K562 (cell line): ENCODE measurements around the gene ISYNA1. TPM values are rescaled to one million over a fixed set of nuclear protein-coding genes. Genes with fewer than 3 reads are reported as not detected.
A peak's percentile ranks its signal among the peaks of the same experiment; 100 is the strongest.

Source experiments
- ATAC-seq: fragments of 200-7000 bp; cut with Tn5 transposase; 3 replicates; pipeline ENCODE4 v1.9.1; 2020; ENCODE audit warnings: moderate library complexity
- BruUV-seq: library from RNA; stranded (reverse); fragments of 400-500 nt; replicated peaks from 2 replicates; lab custom pipeline; 2021; lab: Mats Ljungman, UMichigan
- CTCF ChIA-PET: fragments of 300-600 bp; formaldehyde crosslinking; extraction: SDS; loops from one replicate; lab custom pipeline; 2021; ENCODE audit warnings: low intra/inter-chr PET ratio; lab: Yijun Ruan, JAX
- POLR2A ChIA-PET: fragments of 300-600, 350-650 bp; sonication (Branson Sonifier 250); formaldehyde crosslinking; extraction: SDS; loops from one replicate; lab custom pipeline; 2021; ENCODE audit warnings: antibody characterized with exemption, inconsistent platforms; lab: Yijun Ruan, JAX
- DNase-seq, 4 experiments: peaks; one replicate each; pipeline versions ENCODE4 v3.0.0 to v3.0.0-alpha.2; 2011 to 2018; ENCODE audit warnings: low spot score in 3 of 4, mixed read lengths in 3 of 4; ENCODE audit errors: extremely low read depth in 1 of 4
- FAIRE-seq: peaks from 2 replicates; lab custom pipeline; 2011; peaks lifted over from hg19 to GRCh38; lab: Jason Lieb, UNC
- H2AFZ ChIP-seq: 2 replicates; pipeline ENCODE4 v1.6.0; 2011; ENCODE audit warnings: low read depth, low read length, control low read depth, inconsistent platforms
- H3K27ac ChIP-seq: fragments of 200-600 bp; 3 replicates; pipeline ENCODE4 v1.8.0; 2011; ENCODE audit warnings: low read depth, mild to moderate bottlenecking, control low read depth, inconsistent platforms, low read length, moderate library complexity, mixed read lengths; ENCODE audit errors: extremely low read depth
- H3K27me3 ChIP-seq, 2 experiments: fragments of 300-600 bp in 1 of 2; 2 replicates in 1 of 2; 3 replicates in 1 of 2; pipeline versions ENCODE4 v1.6.0 to v1.8.0; 2011; ENCODE audit warnings: inconsistent platforms in 2 of 2, low read length in 2 of 2, mild to moderate bottlenecking in 1 of 2, mixed read lengths in 1 of 2, moderate library complexity in 1 of 2; ENCODE audit not compliant: control insufficient read depth in 2 of 2, insufficient read depth in 2 of 2
- H3K36me3 ChIP-seq: fragments of 300-600 bp; 3 replicates; pipeline ENCODE4 v1.8.0; 2011; ENCODE audit warnings: mild to moderate bottlenecking, low read length, inconsistent platforms; ENCODE audit not compliant: control insufficient read depth, insufficient read depth
- H3K4me1 ChIP-seq, 2 experiments: fragments of 200-600 bp in 1 of 2; replicated peaks in 1 of 2; 2 replicates in 1 of 2; 3 replicates in 1 of 2; pipeline versions ENCODE4 v1.5.1 to v1.8.0; 2011; ENCODE audit warnings: inconsistent platforms in 2 of 2, low read length in 2 of 2, mild to moderate bottlenecking in 1 of 2, mixed read lengths in 1 of 2, moderate library complexity in 1 of 2; ENCODE audit not compliant: control insufficient read depth in 2 of 2, insufficient read depth in 2 of 2
- H3K4me2 ChIP-seq: 2 replicates; pipeline ENCODE4 v1.6.1; 2011; ENCODE audit warnings: low read length, control low read depth, inconsistent platforms, mixed read lengths; ENCODE audit not compliant: insufficient read depth
- H3K4me3 ChIP-seq: fragments of 200-600 bp; sonication (generic), shearing (Covaris generic); 2 replicates; pipeline ENCODE4 v1.5.1; 2016; ENCODE audit warnings: control low read depth, inconsistent platforms
- H3K79me2 ChIP-seq: fragments of 200-600 bp; 3 replicates; pipeline ENCODE4 v1.8.0; 2011; ENCODE audit warnings: low read length, inconsistent platforms; ENCODE audit not compliant: control insufficient read depth, insufficient read depth
- H3K9ac ChIP-seq, 2 experiments: 2 replicates each; pipeline versions ENCODE4 v1.6.0 to v1.6.1; 2011; ENCODE audit warnings: low read depth in 2 of 2, low read length in 2 of 2, control low read depth in 1 of 2, inconsistent platforms in 1 of 2, mild to moderate bottlenecking in 1 of 2, mixed read lengths in 1 of 2; ENCODE audit not compliant: insufficient read depth in 1 of 2
- H3K9me1 ChIP-seq: one replicate; pipeline ENCODE4 v1.6.0; 2011; ENCODE audit warnings: inconsistent platforms, mild to moderate bottlenecking, low read length, moderate library complexity; ENCODE audit not compliant: control insufficient read depth, insufficient read depth
- H3K9me3 ChIP-seq: replicated peaks from 2 replicates; pipeline ENCODE4 v1.5.1; 2011; ENCODE audit warnings: low read depth, low read length, inconsistent platforms; ENCODE audit not compliant: control insufficient read depth, insufficient read depth
- H4K20me1 ChIP-seq: replicated peaks from 2 replicates; pipeline ENCODE4 v1.6.1; 2011; ENCODE audit warnings: low read length, inconsistent platforms, mixed read lengths; ENCODE audit not compliant: control insufficient read depth, insufficient read depth
- CBFA2T2 ChIP-seq: fragments of 450-650 bp; conservative IDR thresholded peaks from 2 replicates; pipeline ENCODE4 v1.6.1; 2017; ENCODE audit warnings: mild to moderate bottlenecking
- CBFA2T3 ChIP-seq: fragments of 450-650 bp; IDR thresholded peaks from 2 replicates; pipeline ENCODE4 v1.6.1; 2017
- CSDE1 ChIP-seq, 2 experiments: fragments of 450-650 bp; IDR thresholded peaks; 2 replicates each; pipeline ENCODE4 v1.6.1; 2016; ENCODE audit warnings: mild to moderate bottlenecking in 1 of 2
- EP300 ChIP-seq: IDR thresholded peaks from 2 replicates; pipeline ENCODE4 v1.6.1; 2012; ENCODE audit warnings: low read length, improper control_type of control experiment
- EWSR1 ChIP-seq: fragments of 450-650 bp; IDR thresholded peaks from 2 replicates; pipeline ENCODE4 v1.6.1; 2018; ENCODE audit warnings: borderline replicate concordance, mild to moderate bottlenecking, low read depth, moderate library complexity; ENCODE audit not compliant: partially characterized antibody
- FOXJ2 ChIP-seq: fragments of 200-800 bp; sonication (Bioruptor generic); IDR thresholded peaks from 2 replicates; pipeline ENCODE4 v1.6.1; 2016; ENCODE audit warnings: missing genetic modification characterization, missing compliant biosample characterization
- HNRNPL ChIP-seq: fragments of 200-400 bp; formaldehyde crosslinking; IDR thresholded peaks from 2 replicates; pipeline ENCODE4 v1.6.1; 2017; ENCODE audit warnings: low read depth, mild to moderate bottlenecking, low read length
- PCBP2 ChIP-seq: fragments of 200-400 bp; formaldehyde crosslinking; IDR thresholded peaks from 2 replicates; pipeline ENCODE4 v1.6.1; 2018; ENCODE audit warnings: low read length, low read depth, mild to moderate bottlenecking, moderate library complexity; ENCODE audit not compliant: poor library complexity, severe bottlenecking
- TAL1 ChIP-seq: fragments of 450-650 bp; IDR thresholded peaks from 2 replicates; pipeline ENCODE4 v1.6.1; 2016; ENCODE audit warnings: mild to moderate bottlenecking
- YY1 ChIP-seq, 3 experiments: IDR thresholded peaks; 2 replicates each; pipeline ENCODE4 v1.6.1; 2011; ENCODE audit warnings: low read length in 2 of 3, mild to moderate bottlenecking in 2 of 3, moderate library complexity in 2 of 3, borderline replicate concordance in 1 of 3, control low read depth in 1 of 3, low read depth in 1 of 3; ENCODE audit not compliant: insufficient read depth in 3 of 3, insufficient replicate concordance in 2 of 3, control insufficient read depth in 1 of 3, insufficient read length in 1 of 3; ENCODE audit errors: extremely low read depth in 1 of 3
- ZNF354B ChIP-seq: fragments of 250-450 bp; sonication (Bioruptor Pico); IDR thresholded peaks from 2 replicates; pipeline ENCODE4 v1.4.0; 2020
- ZNF584 ChIP-seq: fragments of 200-800 bp; sonication (Bioruptor generic); IDR thresholded peaks from 2 replicates; pipeline ENCODE4 v1.6.1; 2016; ENCODE audit warnings: low read depth, mild to moderate bottlenecking, missing genetic modification characterization, missing compliant biosample characterization
- WGBS: fragments of 100-300 bp; shearing (Covaris generic); methylation state at CpG from one replicate; pipeline ENCODE4 v1.1.6; 2016; ENCODE audit warnings: low coverage, mixed read lengths; ENCODE audit not compliant: insufficient coverage; ENCODE audit errors: missing lambda C conversion rate; 5-methylcytosine and 5-hydroxymethylcytosine counted together
- in situ Hi-C: fragments of 300-500 bp; cut with MboI; formaldehyde crosslinking; loops from 4 replicates; pipeline ENCODE4 v1.15.0; 2018; ENCODE audit warnings: inconsistent platforms, mixed read lengths
- intact Hi-C: fragments of 100-400 bp; cut with micrococcal nuclease; formaldehyde crosslinking; loops from 2 replicates; pipeline ENCODE4 v1.14.2; 2022
- polyA plus RNA-seq, 8 experiments: library from polyadenylated mRNA; depleted of rRNA in 4 of 8; stranded (reverse) in 5 of 8; unstranded in 3 of 8; fragments of >200 nt; fragmentation: Nextera tagmentation in 2 of 8; fragmentation: Illumina TruSeq in 1 of 8; extraction: Ambion mirVana in 2 of 8; extraction: Trizol in 1 of 8; gene quantifications; 2 replicates each; pipeline versions ENCODE4 v1.2.1 to v1.2.3, GENCODE V29; 2011 to 2014; ENCODE audit warnings: inconsistent platforms in 1 of 8, missing spikeins in 1 of 8
- total RNA-seq, 7 experiments: library from RNA; depleted of rRNA in 6 of 7; stranded (reverse); fragments of >200 nt in 6 of 7; fragmentation: Illumina TruSeq in 2 of 7; extraction: Trizol in 2 of 7; gene quantifications; 2 replicates each; pipeline versions ENCODE4 v1.2.1 to v1.2.3, GENCODE V29; 2011 to 2021; ENCODE audit warnings: low replicate concordance in 1 of 7
- TF ChIP-seq, protein P1 (sequence below), 2 experiments: fragments of 150-350 bp in 1 of 2; IDR thresholded peaks; 2 replicates each; pipeline ENCODE4 v1.6.1; 2012 to 2016; ENCODE audit warnings: low read depth in 2 of 2, low read length in 2 of 2, mild to moderate bottlenecking in 1 of 2, moderate library complexity in 1 of 2
- TF ChIP-seq, protein P2 (sequence below), 3 experiments: IDR thresholded peaks in 2 of 3; conservative IDR thresholded peaks in 1 of 3; 2 replicates each; pipeline ENCODE4 v1.5.1; 2011 to 2012; ENCODE audit warnings: low read length in 3 of 3, mild to moderate bottlenecking in 3 of 3, control low read depth in 2 of 3, improper control_type of control experiment in 1 of 3, inconsistent platforms in 1 of 3, low read depth in 1 of 3, mixed read lengths in 1 of 3, moderate library complexity in 1 of 3; ENCODE audit not compliant: insufficient read depth in 2 of 3
- TF ChIP-seq, protein P3 (sequence below): conservative IDR thresholded peaks from 2 replicates; pipeline ENCODE4 v1.6.1; 2011; ENCODE audit warnings: low read depth, mild to moderate bottlenecking, low read length; ENCODE audit not compliant: control insufficient read depth

Gene ISYNA1
- total and polyA plus RNA-seq, 9 of the 15 experiments (the other 6 are each of a cell fraction or from before 2014, with no cell fraction given) = 21.8 to 460 (median 93.2) TPM

DNA sequence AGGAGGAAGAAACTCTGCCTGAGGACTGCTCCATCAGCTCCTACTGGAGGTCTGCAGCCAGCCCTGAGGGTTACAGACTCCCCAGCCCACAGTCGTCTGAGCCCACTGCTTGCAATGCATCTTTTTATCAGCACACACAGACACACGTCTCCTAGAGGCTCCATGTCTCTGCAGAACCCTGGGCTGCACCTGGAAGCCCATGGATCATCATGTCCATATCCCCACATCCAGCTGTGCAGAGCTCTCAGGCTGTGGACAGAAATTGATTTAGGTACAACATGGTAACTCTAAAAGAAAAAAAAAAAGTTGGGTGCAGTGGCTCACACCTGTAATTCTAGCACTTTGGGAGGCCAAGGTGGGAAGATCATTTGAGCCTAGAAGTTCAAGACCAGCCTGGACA, 32.9 kb upstream of the ISYNA1 start:
- peaks cover 45% of the 10 kb centered on the region for H4K20me1 ChIP-seq
- TF ChIP-seq ZNF354B = no peak
- no peak for TF ChIP-seq CSDE1 (IDR thresholded peaks at IDR 0.05)
- no peak for TF ChIP-seq FOXJ2 (tag)
- TF ChIP-seq TAL1 = peak; percentile 51; the same call in 1 of the 2 replicates
- no peak for TF ChIP-seq YY1 (IDR thresholded peaks at IDR 0.05; ENCODE audit: borderline replicate concordance in 1 of 3, control insufficient read depth in 1 of 3, extremely low read depth in 1 of 3, insufficient read depth in 3 of 3, insufficient read length in 1 of 3, insufficient replicate concordance in 2 of 3, low read depth in 1 of 3, low read length in 2 of 3)
- TF ChIP-seq, protein P1, sequence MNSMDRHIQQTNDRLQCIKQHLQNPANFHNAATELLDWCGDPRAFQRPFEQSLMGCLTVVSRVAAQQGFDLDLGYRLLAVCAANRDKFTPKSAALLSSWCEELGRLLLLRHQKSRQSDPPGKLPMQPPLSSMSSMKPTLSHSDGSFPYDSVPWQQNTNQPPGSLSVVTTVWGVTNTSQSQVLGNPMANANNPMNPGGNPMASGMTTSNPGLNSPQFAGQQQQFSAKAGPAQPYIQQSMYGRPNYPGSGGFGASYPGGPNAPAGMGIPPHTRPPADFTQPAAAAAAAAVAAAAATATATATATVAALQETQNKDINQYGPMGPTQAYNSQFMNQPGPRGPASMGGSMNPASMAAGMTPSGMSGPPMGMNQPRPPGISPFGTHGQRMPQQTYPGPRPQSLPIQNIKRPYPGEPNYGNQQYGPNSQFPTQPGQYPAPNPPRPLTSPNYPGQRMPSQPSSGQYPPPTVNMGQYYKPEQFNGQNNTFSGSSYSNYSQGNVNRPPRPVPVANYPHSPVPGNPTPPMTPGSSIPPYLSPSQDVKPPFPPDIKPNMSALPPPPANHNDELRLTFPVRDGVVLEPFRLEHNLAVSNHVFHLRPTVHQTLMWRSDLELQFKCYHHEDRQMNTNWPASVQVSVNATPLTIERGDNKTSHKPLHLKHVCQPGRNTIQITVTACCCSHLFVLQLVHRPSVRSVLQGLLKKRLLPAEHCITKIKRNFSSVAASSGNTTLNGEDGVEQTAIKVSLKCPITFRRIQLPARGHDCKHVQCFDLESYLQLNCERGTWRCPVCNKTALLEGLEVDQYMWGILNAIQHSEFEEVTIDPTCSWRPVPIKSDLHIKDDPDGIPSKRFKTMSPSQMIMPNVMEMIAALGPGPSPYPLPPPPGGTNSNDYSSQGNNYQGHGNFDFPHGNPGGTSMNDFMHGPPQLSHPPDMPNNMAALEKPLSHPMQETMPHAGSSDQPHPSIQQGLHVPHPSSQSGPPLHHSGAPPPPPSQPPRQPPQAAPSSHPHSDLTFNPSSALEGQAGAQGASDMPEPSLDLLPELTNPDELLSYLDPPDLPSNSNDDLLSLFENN (IDR thresholded peaks at IDR 0.05; ENCODE audit: low read depth in 2 of 2, low read length in 2 of 2) = no peak
- TF ChIP-seq CBFA2T3 = peak; percentile 69
- no peak for TF ChIP-seq ZNF584
- TF ChIP-seq, protein P2, sequence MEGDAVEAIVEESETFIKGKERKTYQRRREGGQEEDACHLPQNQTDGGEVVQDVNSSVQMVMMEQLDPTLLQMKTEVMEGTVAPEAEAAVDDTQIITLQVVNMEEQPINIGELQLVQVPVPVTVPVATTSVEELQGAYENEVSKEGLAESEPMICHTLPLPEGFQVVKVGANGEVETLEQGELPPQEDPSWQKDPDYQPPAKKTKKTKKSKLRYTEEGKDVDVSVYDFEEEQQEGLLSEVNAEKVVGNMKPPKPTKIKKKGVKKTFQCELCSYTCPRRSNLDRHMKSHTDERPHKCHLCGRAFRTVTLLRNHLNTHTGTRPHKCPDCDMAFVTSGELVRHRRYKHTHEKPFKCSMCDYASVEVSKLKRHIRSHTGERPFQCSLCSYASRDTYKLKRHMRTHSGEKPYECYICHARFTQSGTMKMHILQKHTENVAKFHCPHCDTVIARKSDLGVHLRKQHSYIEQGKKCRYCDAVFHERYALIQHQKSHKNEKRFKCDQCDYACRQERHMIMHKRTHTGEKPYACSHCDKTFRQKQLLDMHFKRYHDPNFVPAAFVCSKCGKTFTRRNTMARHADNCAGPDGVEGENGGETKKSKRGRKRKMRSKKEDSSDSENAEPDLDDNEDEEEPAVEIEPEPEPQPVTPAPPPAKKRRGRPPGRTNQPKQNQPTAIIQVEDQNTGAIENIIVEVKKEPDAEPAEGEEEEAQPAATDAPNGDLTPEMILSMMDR (IDR thresholded peaks at IDR 0.05 in 2 of 3, conservative IDR thresholded peaks at IDR 0.05 in 1 of 3; ENCODE audit: insufficient read depth in 2 of 3, low read depth in 1 of 3, low read length in 3 of 3) = no peak
- peak; percentile 62 for TF ChIP-seq CBFA2T2
- no peak for TF ChIP-seq HNRNPL
- no peak for TF ChIP-seq EWSR1
- no peak for TF ChIP-seq EP300
- TF ChIP-seq PCBP2 = no peak
- TF ChIP-seq, protein P3, sequence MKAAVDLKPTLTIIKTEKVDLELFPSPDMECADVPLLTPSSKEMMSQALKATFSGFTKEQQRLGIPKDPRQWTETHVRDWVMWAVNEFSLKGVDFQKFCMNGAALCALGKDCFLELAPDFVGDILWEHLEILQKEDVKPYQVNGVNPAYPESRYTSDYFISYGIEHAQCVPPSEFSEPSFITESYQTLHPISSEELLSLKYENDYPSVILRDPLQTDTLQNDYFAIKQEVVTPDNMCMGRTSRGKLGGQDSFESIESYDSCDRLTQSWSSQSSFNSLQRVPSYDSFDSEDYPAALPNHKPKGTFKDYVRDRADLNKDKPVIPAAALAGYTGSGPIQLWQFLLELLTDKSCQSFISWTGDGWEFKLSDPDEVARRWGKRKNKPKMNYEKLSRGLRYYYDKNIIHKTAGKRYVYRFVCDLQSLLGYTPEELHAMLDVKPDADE = no peak

More for the DNA sequence above, 32.9 kb upstream of the ISYNA1 start:
- 0 out of 3 replicates have a peak, but pooled peaks have one; percentile 5 for ATAC-seq
- H2AFZ ChIP-seq = no peak overlapping the region
- no peaks in the 10 kb centered on the region for H3K27me3 ChIP-seq
- no peak overlapping the region for H3K4me3 ChIP-seq
- H3K4me1 ChIP-seq = peaks cover 6 to 48% of the 10 kb centered on the region in 2 experiments; a peak in 4 of 5 replicates
- H3K36me3 ChIP-seq = peaks cover 30% of the 10 kb centered on the region; the same call in 2 of the 3 replicates
- intact Hi-C loops = loop anchor here (1.0 kb wide), 1 partner anchor 101 kb away; the partner anchor contains the start of gene UBA52
- no peak overlapping the region for H3K4me2 ChIP-seq
- H3K27ac ChIP-seq = no peak overlapping the region
- ChIA-PET CTCF (no interaction called here), POLR2A (interaction anchor here (1.7 kb wide), 1 partner anchor 9 kb away, joined by 8 read pairs; no protein-coding TSS in a partner anchor)
- peaks cover 21% of the 10 kb centered on the region for H3K9me1 ChIP-seq
- no TSS peak for BruUV-seq
- peak in 2 of 4 experiments; percentile 32 to 38 for DNase-seq
- peak overlapping the region in 1 of 2 experiments; percentile 5; a peak in 1 of 4 replicates for H3K9ac ChIP-seq
- in situ Hi-C loops = no loop called here
- H3K9me3 ChIP-seq = no peaks in the 10 kb centered on the region
- peak; percentile 54 for FAIRE-seq
- 3% methylated on average over 2 of the region's 2 CpGs for WGBS
- peaks cover 52% of the 10 kb centered on the region for H3K79me2 ChIP-seq
